ENCODE measurements around the gene SRL.

SRL gene

GRCh38 chr16:4178468-4179010 is 63.3 kb downstream of the SRL start:
- no peak for ATAC-seq
- no peak for TF ChIP-seq ZFP30 (CRISPR knock-in tag; IDR thresholded peaks at IDR 0.05)
- TF ChIP-seq TCF4 (CRISPR knock-in tag; IDR thresholded peaks at IDR 0.05; ENCODE audit: borderline replicate concordance), result no peak
- no peak for TF ChIP-seq CSDC2 (CRISPR knock-in tag; IDR thresholded peaks at IDR 0.05)
- TF ChIP-seq ESRRG (CRISPR knock-in tag; IDR thresholded peaks at IDR 0.05), result no peak
- TF ChIP-seq BACH2 (CRISPR knock-in tag; IDR thresholded peaks at IDR 0.05; ENCODE audit: borderline replicate concordance), result no peak
- TF ChIP-seq TSHZ2 (CRISPR knock-in tag; IDR thresholded peaks at IDR 0.05), result no peak
- no peak for TF ChIP-seq OSR1 (CRISPR knock-in tag; IDR thresholded peaks at IDR 0.05)
- TF ChIP-seq ZC3H10 (CRISPR knock-in tag; IDR thresholded peaks at IDR 0.05), result no peak
- TF ChIP-seq ISL1 (CRISPR knock-in tag; IDR thresholded peaks at IDR 0.05), result no peak
- TF ChIP-seq PATZ1 (CRISPR knock-in tag; IDR thresholded peaks at IDR 0.05; ENCODE audit: borderline replicate concordance), result no peak
- no peak for TF ChIP-seq ZNF565 (CRISPR knock-in tag; conservative IDR thresholded peaks at IDR 0.05; ENCODE audit: low read depth)
- no peak for TF ChIP-seq GLIS3 (CRISPR knock-in tag; IDR thresholded peaks at IDR 0.05)
- no peak for TF ChIP-seq SNAI2 (CRISPR knock-in tag; IDR thresholded peaks at IDR 0.05)
- no peak for TF ChIP-seq POU6F1 (CRISPR knock-in tag; IDR thresholded peaks at IDR 0.05; ENCODE audit: borderline replicate concordance, low read depth)

GRCh38 chr16:4176906-4177417 is 64.9 kb downstream of the SRL start:
- TF ChIP-seq TCF4 (CRISPR knock-in tag; IDR thresholded peaks at IDR 0.05; ENCODE audit: borderline replicate concordance), result no peak
- no peak for TF ChIP-seq OSR1 (CRISPR knock-in tag; IDR thresholded peaks at IDR 0.05)
- TF ChIP-seq ZNF70 (CRISPR knock-in tag; IDR thresholded peaks at IDR 0.05), result no peak
- TF ChIP-seq SNAI2 (CRISPR knock-in tag; IDR thresholded peaks at IDR 0.05), result no peak
- no peak for TF ChIP-seq ZNF565 (CRISPR knock-in tag; conservative IDR thresholded peaks at IDR 0.05; ENCODE audit: low read depth)
- TF ChIP-seq PATZ1 (CRISPR knock-in tag; IDR thresholded peaks at IDR 0.05; ENCODE audit: borderline replicate concordance), result no peak
- TF ChIP-seq CSDC2 (CRISPR knock-in tag; IDR thresholded peaks at IDR 0.05), result no peak
- no peak for TF ChIP-seq TOX (CRISPR knock-in tag; IDR thresholded peaks at IDR 0.05; ENCODE audit: borderline replicate concordance)
- no peak for TF ChIP-seq RARB (CRISPR knock-in tag; IDR thresholded peaks at IDR 0.05)
- no peak for TF ChIP-seq BACH2 (CRISPR knock-in tag; IDR thresholded peaks at IDR 0.05; ENCODE audit: borderline replicate concordance)
- no peak for TF ChIP-seq PPARA (CRISPR knock-in tag; IDR thresholded peaks at IDR 0.05; ENCODE audit: borderline replicate concordance)
- TF ChIP-seq ZFP30 (CRISPR knock-in tag; IDR thresholded peaks at IDR 0.05), result no peak
- TF ChIP-seq ESRRG (CRISPR knock-in tag; IDR thresholded peaks at IDR 0.05), result no peak
- no peak for TF ChIP-seq POU6F1 (CRISPR knock-in tag; IDR thresholded peaks at IDR 0.05; ENCODE audit: borderline replicate concordance, low read depth)
- peak; percentile 74 for ATAC-seq

- peak; percentile 58 for ATAC-seq
- TF ChIP-seq ZNF70 (CRISPR knock-in tag; IDR thresholded peaks at IDR 0.05) (no peak), ZNF8 (CRISPR knock-in tag; IDR thresholded peaks at IDR 0.05) (no peak), TOX (CRISPR knock-in tag; IDR thresholded peaks at IDR 0.05; ENCODE audit: borderline replicate concordance) (no peak), PATZ1 (CRISPR knock-in tag; IDR thresholded peaks at IDR 0.05; ENCODE audit: borderline replicate concordance) (no peak), ZNF565 (CRISPR knock-in tag; conservative IDR thresholded peaks at IDR 0.05; ENCODE audit: low read depth) (no peak), CREB5 (CRISPR knock-in tag; IDR thresholded peaks at IDR 0.05; ENCODE audit: low read depth) (no peak), ESRRG (CRISPR knock-in tag; IDR thresholded peaks at IDR 0.05) (no peak), CSDC2 (CRISPR knock-in tag; IDR thresholded peaks at IDR 0.05) (no peak), BACH2 (CRISPR knock-in tag; IDR thresholded peaks at IDR 0.05; ENCODE audit: borderline replicate concordance) (no peak)
Measured at GRCh38 chr16:4175849-4176248, 66.0 kb downstream of the SRL start.

Measured in SK-N-SH treated with all-trans-retinoic acid at 6 μM for 48 hours (cell line).